K562 (cell line): ENCODE data around the gene WDFY2. TPM values are rescaled to one million over a fixed set of nuclear protein-coding genes. Genes with fewer than 3 reads are reported as not detected.

Experiments
- E2F8 ChIP-seq: fragments of 450-650 bp; IDR thresholded peaks from 2 replicates; pipeline ENCODE4 v1.7.1; 2018; ENCODE audit warnings: mild to moderate bottlenecking, low read depth; ENCODE audit not compliant: partially characterized antibody
- MCM2 ChIP-seq: fragments of 450-650 bp; IDR thresholded peaks from 2 replicates; pipeline ENCODE4 v1.6.1; 2017; ENCODE audit warnings: low read depth, mild to moderate bottlenecking
- PYGO2 ChIP-seq: fragments of 450-650 bp; IDR thresholded peaks from 2 replicates; pipeline ENCODE4 v1.6.1; 2016; ENCODE audit warnings: mild to moderate bottlenecking, missing genetic modification characterization, moderate library complexity, missing compliant biosample characterization
- RBM25 ChIP-seq: fragments of 200-400 bp; formaldehyde crosslinking; IDR thresholded peaks from 2 replicates; pipeline ENCODE4 v1.6.1; 2018; ENCODE audit warnings: low read length, low read depth, moderate library complexity; ENCODE audit not compliant: severe bottlenecking
- REST ChIP-seq, 2 experiments: fragments of 450-650 bp; formaldehyde crosslinking in 1 of 2; IDR thresholded peaks; 2 replicates each; pipeline versions ENCODE4 v1.4.0 to v1.6.1; 2014 to 2020; ENCODE audit warnings: mild to moderate bottlenecking in 2 of 2, borderline replicate concordance in 1 of 2, low read depth in 1 of 2
- TGIF2 ChIP-seq: sonication (generic); formaldehyde crosslinking; IDR thresholded peaks from 2 replicates; pipeline ENCODE4 v1.8.1; 2022; ENCODE audit warnings: mild to moderate bottlenecking, missing genetic modification reagents, moderate library complexity
- UBTF ChIP-seq, 2 experiments: IDR thresholded peaks; 2 replicates each; pipeline ENCODE4 v1.6.1; 2012; ENCODE audit warnings: improper control_type of control experiment in 2 of 2, low read depth in 2 of 2, low read length in 2 of 2, borderline replicate concordance in 1 of 2
- ZBTB5 ChIP-seq: fragments of 450-650 bp; IDR thresholded peaks from 2 replicates; pipeline ENCODE4 v1.6.1; 2017; ENCODE audit warnings: antibody characterized with exemption
- ZNF12 ChIP-seq: sonication (generic); formaldehyde crosslinking; IDR thresholded peaks from 2 replicates; pipeline ENCODE4 v1.4.0; 2020; ENCODE audit warnings: mild to moderate bottlenecking, missing genetic modification reagents
- ZNF586 ChIP-seq: fragments of 450-650 bp; formaldehyde crosslinking; conservative IDR thresholded peaks from 2 replicates; pipeline ENCODE4 v1.4.0; 2020; ENCODE audit warnings: mild to moderate bottlenecking, moderate library complexity
- ZNF76 ChIP-seq: fragments of 250-450 bp; sonication (Bioruptor Pico); IDR thresholded peaks from 2 replicates; pipeline ENCODE4 v1.4.0; 2020; ENCODE audit warnings: mild to moderate bottlenecking, moderate library complexity, borderline replicate concordance
- ZSCAN32 ChIP-seq: fragments of 450-650 bp; formaldehyde crosslinking; IDR thresholded peaks from 2 replicates; pipeline ENCODE4 v1.4.0; 2020; ENCODE audit warnings: mild to moderate bottlenecking, moderate library complexity
- polyA plus RNA-seq, 8 experiments: library from polyadenylated mRNA; depleted of rRNA in 4 of 8; stranded (reverse) in 5 of 8; unstranded in 3 of 8; fragments of >200 nt; fragmentation: Nextera tagmentation in 2 of 8; fragmentation: Illumina TruSeq in 1 of 8; extraction: Ambion mirVana in 2 of 8; extraction: Trizol in 1 of 8; gene quantifications; 2 replicates each; pipeline versions ENCODE4 v1.2.1 to v1.2.3, GENCODE V29; 2011 to 2014; ENCODE audit warnings: inconsistent platforms in 1 of 8, missing spikeins in 1 of 8
- total RNA-seq, 7 experiments: library from RNA; depleted of rRNA in 6 of 7; stranded (reverse); fragments of >200 nt in 6 of 7; fragmentation: Illumina TruSeq in 2 of 7; extraction: Trizol in 2 of 7; gene quantifications; 2 replicates each; pipeline versions ENCODE4 v1.2.1 to v1.2.3, GENCODE V29; 2011 to 2021; ENCODE audit warnings: low replicate concordance in 1 of 7

The WDFY2 gene
- total and polyA plus RNA-seq, 9 of the 15 experiments (the other 6 are each of a cell fraction or from before 2014, with no cell fraction given) = 0.66 to 6.4 (median 4.4) TPM

- no peak for TF ChIP-seq REST (IDR thresholded peaks at IDR 0.05; ENCODE audit: borderline replicate concordance)
- no peak for TF ChIP-seq REST (CRISPR knock-in tag; IDR thresholded peaks at IDR 0.05; ENCODE audit: low read depth)
- no peak for TF ChIP-seq TGIF2
- no peak for TF ChIP-seq ZSCAN32 (CRISPR knock-in tag)
- no peak for TF ChIP-seq MCM2
- TF ChIP-seq ZNF76 (CRISPR knock-in tag) = no peak
- TF ChIP-seq E2F8 = no peak
- no peak for TF ChIP-seq RBM25
- TF ChIP-seq ZBTB5 = no peak
- no peak for TF ChIP-seq UBTF (IDR thresholded peaks at IDR 0.05; ENCODE audit: borderline replicate concordance in 1 of 2, low read depth in 2 of 2, low read length in 2 of 2)
- no peak for TF ChIP-seq PYGO2
- TF ChIP-seq ZNF12 (CRISPR knock-in tag) = no peak
- TF ChIP-seq ZNF586 (CRISPR knock-in tag) = no peak
These were observed 27.5 kb upstream of the WDFY2 start (continued) for GRCh38 chr13:51556740-51557139.
